Adrenal gland (tissue), 12 donors: ENCODE measurements around the gene SCAP. TPM values are rescaled to one million over a fixed set of nuclear protein-coding genes. Genes with fewer than 3 reads are reported as not detected.

ENCODE experiments used
- DNase-seq, 7 donors: peaks; one replicate each; pipeline ENCODE4 v3.0.0-alpha.2; 2019 to 2020
- H3K27ac ChIP-seq, 5 donors: fragments of 200-600 bp; sonication (generic) in 4 of 5; 1 replicate in 3 of 5; 2 replicates in 2 of 5; pipeline versions ENCODE4 v1.5.1 to v1.8.0; 2016 to 2020; ENCODE audit warnings: mild to moderate bottlenecking in 1 of 5
- H3K27me3 ChIP-seq: fragments of 200-600 bp; 2 replicates; pipeline ENCODE4 v1.8.0; 2021
- H3K36me3 ChIP-seq, 2 donors: fragments of 200-600 bp; replicated peaks in 1 of 2; 1 replicate in 1 of 2; 2 replicates in 1 of 2; pipeline versions ENCODE4 v1.5.1 to v1.8.0; 2018 to 2022
- H3K4me1 ChIP-seq, 2 donors: fragments of 200-600 bp; replicated peaks in 1 of 2; 1 replicate in 1 of 2; 2 replicates in 1 of 2; pipeline versions ENCODE4 v1.5.1 to v1.8.0; 2018 to 2021
- H3K4me3 ChIP-seq, 4 donors: fragments of 200-600 bp; sonication (generic) in 3 of 4; one replicate each; pipeline ENCODE4 v1.5.1; 2016 to 2018
- H3K9me3 ChIP-seq, 3 donors: fragments of 200-600 bp; sonication (generic) in 1 of 3; replicated peaks in 1 of 3; 1 replicate in 2 of 3; 2 replicates in 1 of 3; pipeline versions ENCODE4 v1.5.1 to v1.8.0; 2016 to 2021
- CTCF ChIP-seq, 6 experiments: fragments of 450-650 bp in 4 of 6; fragments of 200-600 bp in 2 of 6; sonication (generic) in 1 of 6; IDR thresholded peaks; 1 replicate in 5 of 6; 2 replicates in 1 of 6; pipeline versions ENCODE4 v1.5.1 to v1.8.0; 2016 to 2021; ENCODE audit warnings: antibody characterized with exemption in 6 of 6, mild to moderate bottlenecking in 2 of 6, moderate library complexity in 1 of 6
- POLR2A ChIP-seq, 2 donors: fragments of 450-650 bp; IDR thresholded peaks; one replicate each; pipeline ENCODE4 v1.6.1; 2017; ENCODE audit warnings: antibody characterized with exemption in 2 of 2, mild to moderate bottlenecking in 2 of 2, moderate library complexity in 1 of 2
- WGBS, 4 donors: extraction: QIAGEN DNeasy Blood & Tissue Kit in 2 of 4; methylation state at CpG; one replicate each; pipeline versions ENCODE4 v1.1.5 to v1.1.7; 2013 to 2017; 5-methylcytosine and 5-hydroxymethylcytosine counted together
- intact Hi-C, 2 donors: fragments of 100-400 bp; cut with DNase I; formaldehyde crosslinking; loops; one replicate each; pipeline versions ENCODE4 v1.14.1 to v1.15.0; 2022 to 2023
- polyA plus RNA-seq, 3 donors: library from polyadenylated mRNA; stranded (reverse); fragments of 200-250 nt in 2 of 3; fragments of 350-450 nt in 1 of 3; fragmentation: Illumina TruSeq in 1 of 3; extraction: RNeasy Lipid Tissue Mini Kit (QIAGEN cat#74804) in 1 of 3; gene quantifications; one replicate each; pipeline ENCODE4 v1.2.3, GENCODE V29; 2013 to 2014
- total RNA-seq, 9 donors: library from RNA; depleted of rRNA in 4 of 9; stranded (reverse); fragments of >200 nt in 4 of 9; fragments of 120-200 nt in 1 of 9; fragmentation: NEBNext Ultra II Directional in 1 of 9; extraction: Animal tissue kit (Norgen Biotek cat#: 25700) in 1 of 9; gene quantifications; one replicate each; pipeline versions ENCODE4 v1.1.0 to v1.2.4, GENCODE V29; 2013 to 2023
- donor health status: healthy with polysubstance abuse.
- donor health status: Bipolar disorder and iron deficiency.
- donor health status: DM: yes; HTN: yes; CAD: no.
- donor health status: DM: no; HTN: no; CAD: no.
- donor health status: DM: no; HTN: no; CAD: no.
- donor health status: DM: yes; HTN: yes; CAD: no.

SCAP gene
- total and polyA plus RNA-seq, 12 donors = 126 to 954 (median 176) TPM

DNA sequence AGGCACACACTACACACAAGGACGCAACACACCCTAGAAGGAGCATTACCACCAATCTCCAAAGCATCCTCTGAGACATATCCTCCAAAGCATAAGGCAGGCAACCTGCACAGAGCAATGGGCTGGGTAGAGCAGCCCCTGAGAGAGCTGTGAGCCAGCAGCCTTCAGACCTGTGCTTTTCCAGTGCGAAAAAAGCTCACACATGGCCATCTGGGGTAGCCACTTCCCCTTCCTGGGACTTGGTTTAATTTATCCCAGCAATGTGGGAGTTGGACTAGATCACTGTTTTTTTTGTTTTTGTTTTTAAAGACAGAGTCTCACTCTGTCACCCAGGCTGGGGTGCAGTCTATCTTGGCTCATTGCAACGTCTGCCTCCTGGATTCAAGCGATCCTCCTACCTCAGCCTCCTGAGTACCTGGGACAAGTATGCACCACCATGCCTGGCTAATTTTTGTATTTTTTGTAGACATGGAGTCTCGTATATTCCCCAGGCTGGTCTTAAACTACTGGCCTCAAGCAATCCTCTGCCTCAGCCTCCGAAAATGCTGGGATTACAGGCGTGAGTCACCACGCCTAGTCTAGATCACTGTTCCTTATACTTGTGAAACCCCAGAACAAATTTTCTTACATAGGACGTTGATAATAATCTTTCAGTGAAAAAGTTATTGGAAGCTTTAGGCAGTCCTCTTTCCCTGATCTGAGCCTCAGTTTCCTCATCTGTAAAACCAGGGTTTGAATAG is 76.0 kb downstream of the SCAP start:
- DNase-seq = no peak
- no peaks in the 10 kb centered on the region for H3K27me3 ChIP-seq
- no peak overlapping the region for H3K27ac ChIP-seq
- peaks cover 12 to 29% of the 10 kb centered on the region in 2 donors for H3K4me1 ChIP-seq
- H3K9me3 ChIP-seq = no peaks in the 10 kb centered on the region
- 80 to 89% (median 85%) methylated on average over 9 of the region's 9 CpGs for WGBS, 4 donors
- H3K36me3 ChIP-seq = peaks cover 0 to 32% of the 10 kb centered on the region in 2 donors
- no peak overlapping the region for H3K4me3 ChIP-seq
- intact Hi-C loops = no loop called here
- TF ChIP-seq POLR2A (IDR thresholded peaks at IDR 0.05) (no peak), CTCF (IDR thresholded peaks at IDR 0.05) (no peak)

DNA sequence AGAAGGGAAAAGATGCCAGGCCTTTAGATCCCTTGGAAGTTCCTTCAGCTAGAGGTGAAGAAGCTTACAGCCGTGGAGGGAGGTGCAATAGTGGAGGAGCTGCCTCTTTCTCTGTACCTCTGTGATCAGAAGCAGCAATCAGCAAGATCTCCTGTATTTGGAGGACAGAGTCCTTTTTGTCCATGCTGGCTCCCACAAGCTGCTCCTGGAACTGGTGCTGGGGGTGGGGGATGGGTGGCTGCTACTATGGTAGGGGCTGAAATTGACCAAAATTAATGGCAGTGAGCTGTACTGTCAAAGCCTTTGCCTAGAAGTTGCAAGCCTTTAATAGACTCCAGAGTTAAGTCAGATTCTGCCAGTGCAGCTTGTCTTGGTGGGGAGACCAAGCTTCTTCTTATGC is 76.7 kb downstream of the SCAP start:
- WGBS, 4 donors = 75 to 93% (median 85%) methylated on average over 1 of the region's 1 CpG
- peaks cover 12 to 29% of the 10 kb centered on the region in 2 donors for H3K4me1 ChIP-seq
- H3K36me3 ChIP-seq = peaks cover 0 to 32% of the 10 kb centered on the region in 2 donors
- TF ChIP-seq CTCF (IDR thresholded peaks at IDR 0.05) (no peak), POLR2A (IDR thresholded peaks at IDR 0.05) (no peak)
- no peaks in the 10 kb centered on the region for H3K27me3 ChIP-seq
- H3K4me3 ChIP-seq = no peak overlapping the region
- peak in 1 of 7 donors; percentile 19 for DNase-seq
- no peak overlapping the region for H3K27ac ChIP-seq
- intact Hi-C loops = no loop called here
- no peaks in the 10 kb centered on the region for H3K9me3 ChIP-seq

DNA sequence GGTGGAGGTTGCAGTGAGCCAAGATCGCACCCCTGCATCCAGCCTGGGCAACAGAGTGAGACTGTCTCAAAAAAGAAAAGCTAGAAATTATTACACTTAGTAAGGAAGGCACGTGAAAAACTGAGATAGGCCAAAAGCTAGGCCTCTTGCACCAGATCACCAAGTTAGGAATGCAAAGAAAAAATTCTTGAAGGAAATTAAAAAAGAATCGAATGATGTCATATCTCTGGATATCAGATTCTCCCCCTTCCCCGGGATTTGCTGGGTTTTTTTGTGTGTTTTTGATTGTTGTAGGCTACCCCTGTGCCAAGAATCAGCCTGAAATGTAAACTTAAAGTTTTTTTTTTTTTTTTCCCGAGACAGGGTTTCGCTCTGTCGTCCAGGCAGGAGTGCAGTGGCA is 77.5 kb downstream of the SCAP start:
- WGBS, 4 donors = 86 to 90% (median 88%) methylated on average over 7 of the region's 7 CpGs
- no peak overlapping the region for H3K27ac ChIP-seq
- TF ChIP-seq POLR2A (IDR thresholded peaks at IDR 0.05) (no peak), CTCF (IDR thresholded peaks at IDR 0.05) (no peak)
- peaks cover 13 to 33% of the 10 kb centered on the region in 2 donors for H3K4me1 ChIP-seq
- H3K27me3 ChIP-seq = no peaks in the 10 kb centered on the region
- H3K36me3 ChIP-seq = peaks cover 0 to 28% of the 10 kb centered on the region in 2 donors
- no peak for DNase-seq
- H3K9me3 ChIP-seq = no peaks in the 10 kb centered on the region
- intact Hi-C loops = no loop called here
- H3K4me3 ChIP-seq = no peak overlapping the region

GRCh38 chr3:47394881-47395280 is 80.9 kb downstream of the SCAP start:
- H3K9me3 ChIP-seq = no peaks in the 10 kb centered on the region
- H3K27me3 ChIP-seq = no peaks in the 10 kb centered on the region
- peak overlapping the region in 4 of 5 donors; percentile 39 to 86 (median 59) for H3K27ac ChIP-seq
- WGBS, 4 donors = 47 to 56% (median 51%) methylated on average over 3 of the region's 3 CpGs
- DNase-seq = peak in 3 of 7 donors; percentile 16 to 25 (median 21)
- intact Hi-C loops = no loop called here
- H3K4me1 ChIP-seq = peaks cover 19 to 62% of the 10 kb centered on the region in 2 donors
- peaks cover 0 to 28% of the 10 kb centered on the region in 2 donors for H3K36me3 ChIP-seq
- TF ChIP-seq CTCF (IDR thresholded peaks at IDR 0.05) (no peak), POLR2A (IDR thresholded peaks at IDR 0.05) (no peak)
- no peak overlapping the region for H3K4me3 ChIP-seq
